CD14-positive monocyte (primary cell): ENCODE data around the gene OVOL3. TPM values are rescaled to one million over a fixed set of nuclear protein-coding genes. Genes with fewer than 3 reads are reported as not detected.

Experiments used
- DNase-seq, 3 donors: peaks; one replicate each; pipeline ENCODE4 v3.0.0-alpha.2; 2011 to 2022
- H2AFZ ChIP-seq: 2 replicates; pipeline ENCODE4 v1.6.0; 2012; ENCODE audit warnings: mild to moderate bottlenecking, low read depth, low read length, inconsistent platforms; ENCODE audit not compliant: insufficient read depth, poor library complexity, severe bottlenecking
- H3K27ac ChIP-seq, 2 donors: 1 replicate in 1 of 2; 2 replicates in 1 of 2; pipeline ENCODE4 v1.5.1; 2012 to 2013; ENCODE audit warnings: low read length in 2 of 2, control low read depth in 1 of 2, inconsistent platforms in 1 of 2, low read depth in 1 of 2, mild to moderate bottlenecking in 1 of 2
- H3K27me3 ChIP-seq, 2 donors: one replicate each; pipeline versions ENCODE4 v1.6.0 to v1.6.1; 2011 to 2013; ENCODE audit warnings: low read length in 2 of 2; ENCODE audit not compliant: control insufficient read depth in 2 of 2, insufficient read depth in 2 of 2
- H3K36me3 ChIP-seq, 2 donors: replicated peaks in 1 of 2; 1 replicate in 1 of 2; 2 replicates in 1 of 2; pipeline versions ENCODE4 v1.5.1 to v1.6.1; 2012 to 2013; ENCODE audit warnings: low read length in 2 of 2, control low read depth in 1 of 2, inconsistent platforms in 1 of 2, mild to moderate bottlenecking in 1 of 2; ENCODE audit not compliant: insufficient read depth in 2 of 2, control insufficient read depth in 1 of 2
- H3K4me1 ChIP-seq, 2 donors: 1 replicate in 1 of 2; 2 replicates in 1 of 2; pipeline versions ENCODE4 v1.5.1 to v1.6.1; 2012 to 2013; ENCODE audit warnings: low read length in 2 of 2, control low read depth in 1 of 2, inconsistent platforms in 1 of 2, mild to moderate bottlenecking in 1 of 2, moderate library complexity in 1 of 2; ENCODE audit not compliant: insufficient read depth in 2 of 2, control insufficient read depth in 1 of 2
- H3K4me2 ChIP-seq: replicated peaks from 2 replicates; pipeline ENCODE3; 2012; ENCODE audit warnings: low read length, moderate library complexity, mild to moderate bottlenecking; ENCODE audit not compliant: poor library complexity, severe bottlenecking; ENCODE audit errors: extremely low read depth
- H3K4me3 ChIP-seq, 3 experiments: fragments of 200-600 bp in 1 of 3; sonication (generic) in 1 of 3; replicated peaks in 1 of 3; 1 replicate in 2 of 3; 2 replicates in 1 of 3; pipeline ENCODE4 v1.5.1; 2011 to 2013; ENCODE audit warnings: low read length in 3 of 3, mild to moderate bottlenecking in 3 of 3, control low read depth in 2 of 3, low read depth in 2 of 3, inconsistent platforms in 1 of 3, moderate library complexity in 1 of 3
- H3K79me2 ChIP-seq: 2 replicates; pipeline ENCODE4 v1.6.0; 2012; ENCODE audit warnings: mild to moderate bottlenecking, control low read depth, inconsistent platforms, low read length, moderate library complexity; ENCODE audit not compliant: insufficient read depth
- H3K9ac ChIP-seq: 2 replicates; pipeline ENCODE4 v1.6.0; 2017; ENCODE audit warnings: low read length, mild to moderate bottlenecking; ENCODE audit not compliant: insufficient read depth, poor library complexity, severe bottlenecking
- H3K9me3 ChIP-seq, 2 donors: replicated peaks in 1 of 2; 1 replicate in 1 of 2; 2 replicates in 1 of 2; pipeline versions ENCODE4 v1.5.1 to v1.6.1; 2012 to 2013; ENCODE audit warnings: low read length in 2 of 2, control low read depth in 1 of 2; ENCODE audit not compliant: control insufficient read depth in 1 of 2, insufficient read depth in 1 of 2
- H4K20me1 ChIP-seq: 2 replicates; pipeline ENCODE4 v1.6.0; 2012; ENCODE audit warnings: mild to moderate bottlenecking, low read length, control low read depth, moderate library complexity; ENCODE audit not compliant: insufficient read depth
- H3K27ac Mint-ChIP-seq, 7 donors: one replicate each; pipeline ENCODE4 v1.8.0; 2020; ENCODE audit warnings: mild to moderate bottlenecking in 7 of 7, mixed read lengths in 7 of 7, moderate library complexity in 6 of 7, inconsistent platforms in 2 of 7
- H3K27me3 Mint-ChIP-seq, 3 donors: one replicate each; pipeline ENCODE4 v1.8.0; 2021 to 2022; ENCODE audit warnings: low read depth in 3 of 3, mild to moderate bottlenecking in 3 of 3, mixed read lengths in 3 of 3, moderate library complexity in 3 of 3, inconsistent platforms in 1 of 3
- H3K36me3 Mint-ChIP-seq, 2 donors: one replicate each; pipeline ENCODE4 v1.8.0; 2020; ENCODE audit warnings: mixed read lengths in 2 of 2, inconsistent platforms in 1 of 2, mild to moderate bottlenecking in 1 of 2
- H3K4me1 Mint-ChIP-seq: one replicate; pipeline ENCODE4 v1.8.0; 2020; ENCODE audit warnings: mild to moderate bottlenecking, mixed read lengths
- H3K4me3 Mint-ChIP-seq, 2 donors: one replicate each; pipeline ENCODE4 v1.8.0; 2020; ENCODE audit warnings: mild to moderate bottlenecking in 2 of 2, mixed read lengths in 2 of 2, moderate library complexity in 1 of 2
- H3K9me3 Mint-ChIP-seq, 7 donors: one replicate each; pipeline ENCODE4 v1.8.0; 2020 to 2022; ENCODE audit warnings: mixed read lengths in 7 of 7, mild to moderate bottlenecking in 6 of 7, moderate library complexity in 6 of 7, inconsistent platforms in 2 of 7
- WGBS: methylation state at CpG from one replicate; pipeline ENCODE4 v1.1.5; 2013; ENCODE audit warnings: missing lambda C conversion rate; ENCODE audit not compliant: insufficient coverage; 5-methylcytosine and 5-hydroxymethylcytosine counted together
- intact Hi-C, 2 donors: fragments of 100-400 bp; cut with micrococcal nuclease; formaldehyde crosslinking; loops; one replicate each; pipeline versions ENCODE4 v1.15.0 to v1.15.1; 2023
- polyA plus RNA-seq, 3 donors: library from polyadenylated mRNA; depleted of rRNA in 1 of 3; unstranded in 2 of 3; stranded (reverse) in 1 of 3; fragments of 300-500 nt in 2 of 3; fragments of >200 nt in 1 of 3; fragmentation: Illumina TruSeq in 2 of 3; gene quantifications; 1 replicate in 2 of 3; 2 replicates in 1 of 3; pipeline ENCODE4 v1.2.3, GENCODE V29; 2012 to 2021
- TF ChIP-seq, protein P1 (sequence below): fragments of 200-600 bp; IDR thresholded peaks from one replicate; pipeline ENCODE4 v1.8.0; 2022; ENCODE audit warnings: antibody characterized with exemption, mild to moderate bottlenecking

The OVOL3 gene
- polyA plus RNA-seq, 3 donors, result not detected

GRCh38 chr19:36093687-36094086 is 17.3 kb upstream of the OVOL3 start:
- no peak overlapping the region for H3K4me3 Mint-ChIP-seq

DNA sequence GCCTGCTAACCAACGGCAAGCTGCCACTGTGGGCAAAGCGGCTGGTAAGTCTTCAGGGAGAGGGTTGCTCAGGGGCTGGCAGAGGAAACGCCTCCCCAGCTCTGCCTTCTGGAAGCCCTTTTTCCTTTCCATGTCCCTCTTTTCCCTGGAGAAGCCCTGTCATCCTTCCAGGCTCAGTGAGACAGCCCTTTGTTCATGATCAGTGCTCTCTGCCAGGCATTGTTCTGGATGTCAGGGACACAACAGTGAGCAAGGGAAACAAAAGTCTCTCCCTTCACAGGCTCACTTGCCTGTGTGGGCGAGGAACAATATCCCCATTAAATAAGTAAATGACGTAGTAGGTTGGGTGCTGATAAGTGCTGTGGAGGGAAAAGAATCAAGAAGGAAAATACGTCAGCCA is 13.9 kb upstream of the OVOL3 start:
- H3K36me3 ChIP-seq, result peaks cover 44 to 80% of the 10 kb centered on the region in 2 donors
- Mint-ChIP-seq H3K9me3 (no peaks in the 10 kb centered on the region), H3K27ac (peak overlapping the region in 3 of 7 donors; percentile 0 to 32 (median 20)), H3K4me1 (no peaks in the 10 kb centered on the region), H3K27me3 (peaks cover 0 to 2% (median 0%) of the 10 kb centered on the region in 3 donors), H3K36me3 (peaks cover 30 to 88% of the 10 kb centered on the region in 2 donors), H3K4me3 (no peak overlapping the region)
- no peak overlapping the region for H3K4me2 ChIP-seq
- H3K4me3 ChIP-seq, result no peak overlapping the region
- no peaks in the 10 kb centered on the region for H3K27me3 ChIP-seq
- no peaks in the 10 kb centered on the region for H4K20me1 ChIP-seq
- intact Hi-C loops, result no loop called here
- no peaks in the 10 kb centered on the region for H3K9me3 ChIP-seq
- TF ChIP-seq, protein P1, sequence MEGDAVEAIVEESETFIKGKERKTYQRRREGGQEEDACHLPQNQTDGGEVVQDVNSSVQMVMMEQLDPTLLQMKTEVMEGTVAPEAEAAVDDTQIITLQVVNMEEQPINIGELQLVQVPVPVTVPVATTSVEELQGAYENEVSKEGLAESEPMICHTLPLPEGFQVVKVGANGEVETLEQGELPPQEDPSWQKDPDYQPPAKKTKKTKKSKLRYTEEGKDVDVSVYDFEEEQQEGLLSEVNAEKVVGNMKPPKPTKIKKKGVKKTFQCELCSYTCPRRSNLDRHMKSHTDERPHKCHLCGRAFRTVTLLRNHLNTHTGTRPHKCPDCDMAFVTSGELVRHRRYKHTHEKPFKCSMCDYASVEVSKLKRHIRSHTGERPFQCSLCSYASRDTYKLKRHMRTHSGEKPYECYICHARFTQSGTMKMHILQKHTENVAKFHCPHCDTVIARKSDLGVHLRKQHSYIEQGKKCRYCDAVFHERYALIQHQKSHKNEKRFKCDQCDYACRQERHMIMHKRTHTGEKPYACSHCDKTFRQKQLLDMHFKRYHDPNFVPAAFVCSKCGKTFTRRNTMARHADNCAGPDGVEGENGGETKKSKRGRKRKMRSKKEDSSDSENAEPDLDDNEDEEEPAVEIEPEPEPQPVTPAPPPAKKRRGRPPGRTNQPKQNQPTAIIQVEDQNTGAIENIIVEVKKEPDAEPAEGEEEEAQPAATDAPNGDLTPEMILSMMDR, result no peak
- H3K79me2 ChIP-seq, result no peaks in the 10 kb centered on the region
- H3K27ac ChIP-seq, result no peak overlapping the region
- no peak for DNase-seq
- no peaks in the 10 kb centered on the region for H3K4me1 ChIP-seq
- no peak overlapping the region for H2AFZ ChIP-seq
- WGBS, result 100% methylated on average over 3 of the region's 6 CpGs
- H3K9ac ChIP-seq, result no peak overlapping the region

More at GRCh38 chr19:36093687-36094086, 17.3 kb upstream of the OVOL3 start:
- H4K20me1 ChIP-seq, result no peaks in the 10 kb centered on the region
- no peaks in the 10 kb centered on the region for H3K4me1 ChIP-seq
- no peak for DNase-seq
- H3K27me3 ChIP-seq, result no peaks in the 10 kb centered on the region
- H3K4me2 ChIP-seq, result no peak overlapping the region
- 85% methylated on average over 2 of the region's 6 CpGs for WGBS
- Mint-ChIP-seq H3K9me3 (no peaks in the 10 kb centered on the region), H3K27me3 (peaks cover 0 to 2% (median 0%) of the 10 kb centered on the region in 3 donors), H3K27ac (peak overlapping the region in 2 of 7 donors; percentile 11 to 26), H3K36me3 (peaks cover 45 to 96% of the 10 kb centered on the region in 2 donors), H3K4me1 (no peaks in the 10 kb centered on the region)
- H3K9me3 ChIP-seq, result no peaks in the 10 kb centered on the region
- no peak overlapping the region for H3K27ac ChIP-seq
- no peak overlapping the region for H3K9ac ChIP-seq
- peaks cover 38 to 81% of the 10 kb centered on the region in 2 donors for H3K36me3 ChIP-seq
- TF ChIP-seq, protein P1, result no peak
- H3K79me2 ChIP-seq, result no peaks in the 10 kb centered on the region
- H3K4me3 ChIP-seq, result no peak overlapping the region
- no peak overlapping the region for H2AFZ ChIP-seq
- intact Hi-C loops, result no loop called here
